Activated effector memory CD4-positive, alpha-beta T cell treated with anti-CD3 and anti-CD28 coated beads, Interleukin-2, amount 50 U/mL, for 16 hours (primary cell): Measurements from ENCODE around the gene ZKSCAN5.
"Not testable (repeated sequence)": the region's sequence is repeated elsewhere in the genome, so short reads cannot be mapped to it uniquely, and the experiment has no call there.

Experiments
- DNase-seq: peaks from one replicate; pipeline ENCODE4 v3.0.0-alpha.2; 2020

ZKSCAN5 gene

GRCh38 chr7:99557196-99557607, 52.7 kb downstream of the ZKSCAN5 start:
- no peak for DNase-seq

- no peak for DNase-seq
Observed at GRCh38 chr7:99557940-99558305, 53.5 kb downstream of the ZKSCAN5 start.

- DNase-seq, result peak; percentile 95
Observed at GRCh38 chr7:99558306-99559174, 54.1 kb downstream of the ZKSCAN5 start, which contains the start of gene ZNF655. ZNF655 (plus strand) TSS chr7:99558642; CDS start chr7:99560560, 1,918 bp downstream.

GRCh38 chr7:99559175-99559915, 54.9 kb downstream of the ZKSCAN5 start:
- DNase-seq, result no peak

GRCh38 chr7:99560834-99561736, 56.6 kb downstream of the ZKSCAN5 start:
- DNase-seq, result no peak

- no peak for DNase-seq
Observed at GRCh38 chr7:99561737-99562051, 57.2 kb downstream of the ZKSCAN5 start.

GRCh38 chr7:99562114-99562784, 57.8 kb downstream of the ZKSCAN5 start:
- no peak for DNase-seq

- DNase-seq, result peak; percentile 72
Observed at GRCh38 chr7:99562832-99563231, 58.4 kb downstream of the ZKSCAN5 start.

- DNase-seq, result no peak
Observed at GRCh38 chr7:99563650-99564049, 59.2 kb downstream of the ZKSCAN5 start.

GRCh38 chr7:99568770-99569169, 64.3 kb downstream of the ZKSCAN5 start:
- DNase-seq, result not testable (repeated sequence)

- no peak for DNase-seq
Observed at GRCh38 chr7:99571768-99572167, 67.3 kb downstream of the ZKSCAN5 start.

- no peak for DNase-seq
Observed at GRCh38 chr7:99573257-99573656, 68.8 kb downstream of the ZKSCAN5 start.

GRCh38 chr7:99576251-99576650, 71.8 kb downstream of the ZKSCAN5 start:
- DNase-seq, result no peak

GRCh38 chr7:99579281-99579955, 75.0 kb downstream of the ZKSCAN5 start:
- DNase-seq, result no peak

- peak; percentile 82 for DNase-seq
Observed at GRCh38 chr7:99579956-99580777, 75.7 kb downstream of the ZKSCAN5 start.

- not testable (repeated sequence) for DNase-seq
Observed at GRCh38 chr7:99580778-99581332, 76.4 kb downstream of the ZKSCAN5 start.
